RPMI8226 (cell line): ENCODE measurements around the gene PTPRN2.

ENCODE experiments used
- DNase-seq: peaks from one replicate; pipeline ENCODE4 v3.0.0-alpha.2; 2015

Gene PTPRN2

DNA sequence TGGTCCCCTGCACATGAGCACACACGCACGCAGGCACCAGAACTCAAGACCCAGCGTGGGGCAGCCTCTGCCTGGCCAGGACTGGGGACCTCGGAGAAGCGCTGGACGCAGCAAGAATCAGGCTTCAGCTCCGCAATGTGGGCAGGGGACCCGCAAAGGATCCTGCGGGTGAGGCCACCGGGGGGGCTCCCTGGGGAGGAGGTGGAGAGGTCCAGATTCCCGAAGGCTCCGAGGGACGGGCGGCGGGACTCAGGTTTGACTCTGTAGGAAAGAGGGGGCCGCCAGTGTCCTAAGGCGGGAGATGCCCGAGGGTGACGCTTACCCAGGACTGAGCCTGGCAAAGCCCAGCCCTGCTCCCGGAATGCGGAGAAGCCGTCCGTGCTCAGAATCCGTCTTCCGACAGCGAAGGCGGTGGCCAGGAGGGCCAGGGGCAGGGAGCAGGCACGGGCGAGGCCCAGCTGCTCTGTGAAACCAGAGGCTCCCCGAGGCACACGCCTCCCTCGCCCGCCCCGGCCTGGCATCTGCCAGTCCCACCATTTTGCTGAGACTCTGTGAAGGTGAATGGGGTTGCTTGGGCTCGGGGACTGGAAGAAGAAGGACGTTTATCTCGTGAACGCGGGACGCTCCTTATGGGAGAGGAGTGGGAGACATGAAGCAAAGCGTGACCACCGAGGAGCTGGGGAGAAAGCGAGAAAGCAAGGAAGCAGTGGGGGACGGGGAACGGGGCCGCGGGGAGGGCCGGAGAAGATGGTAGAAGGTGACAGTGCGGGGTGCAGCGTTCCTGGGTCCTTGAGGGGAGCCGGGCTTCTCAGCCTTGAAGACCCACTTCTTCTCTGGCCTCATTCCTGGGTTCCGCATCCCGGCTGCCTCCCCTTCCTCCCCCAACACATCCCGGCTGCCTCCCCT lies 489.2 kb downstream of the PTPRN2 start:
- no peak for DNase-seq

DNA sequence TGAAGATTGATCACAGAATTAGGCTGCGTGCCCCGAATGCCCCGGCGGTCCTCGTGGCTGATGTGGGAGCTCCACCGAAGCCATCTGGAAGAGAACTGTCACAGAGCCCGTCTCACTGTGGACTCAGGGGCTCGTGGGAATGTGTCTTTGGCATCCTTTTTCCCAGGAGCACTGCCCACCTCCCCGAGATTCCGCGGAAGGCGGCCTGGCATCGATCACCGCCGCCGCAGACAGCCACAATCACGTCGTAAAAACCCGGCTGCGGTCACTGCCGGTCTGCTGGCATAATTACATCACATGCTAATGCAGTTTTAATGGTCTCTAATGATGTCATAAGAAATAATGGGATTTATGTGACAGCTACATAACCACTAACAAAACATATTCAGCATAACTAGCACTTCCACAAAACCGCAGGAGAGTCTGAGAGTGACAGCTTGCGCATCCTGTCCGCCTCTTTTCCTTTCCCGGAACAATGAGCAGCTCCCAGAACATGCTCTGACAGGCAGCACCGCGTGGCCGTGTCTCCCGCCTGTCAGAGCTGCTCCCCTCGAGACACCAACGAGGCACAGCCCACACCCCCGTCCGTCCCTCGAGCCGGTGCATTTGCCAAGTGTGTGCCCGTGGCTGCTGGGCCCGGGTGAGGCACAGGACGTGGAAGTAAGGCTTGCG lies 490.0 kb downstream of the PTPRN2 start:
- no peak for DNase-seq

DNA sequence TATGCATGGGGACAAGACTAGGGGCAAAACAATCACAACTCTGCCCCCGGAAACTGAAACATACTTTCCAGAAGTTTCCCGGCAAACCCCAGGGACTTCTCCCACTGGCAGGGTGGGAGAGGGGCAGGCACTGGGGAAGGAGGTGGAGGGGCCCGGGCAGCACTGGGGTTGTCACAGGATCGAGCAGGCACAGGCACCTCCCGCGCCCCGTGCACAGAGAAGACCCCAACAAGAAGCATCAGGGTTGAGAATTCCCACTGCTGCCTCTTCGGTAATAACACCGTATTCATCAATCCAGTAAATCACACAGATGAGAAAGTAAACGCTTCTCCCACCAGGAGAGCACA lies 490.5 kb downstream of the PTPRN2 start:
- DNase-seq: no peak

DNA sequence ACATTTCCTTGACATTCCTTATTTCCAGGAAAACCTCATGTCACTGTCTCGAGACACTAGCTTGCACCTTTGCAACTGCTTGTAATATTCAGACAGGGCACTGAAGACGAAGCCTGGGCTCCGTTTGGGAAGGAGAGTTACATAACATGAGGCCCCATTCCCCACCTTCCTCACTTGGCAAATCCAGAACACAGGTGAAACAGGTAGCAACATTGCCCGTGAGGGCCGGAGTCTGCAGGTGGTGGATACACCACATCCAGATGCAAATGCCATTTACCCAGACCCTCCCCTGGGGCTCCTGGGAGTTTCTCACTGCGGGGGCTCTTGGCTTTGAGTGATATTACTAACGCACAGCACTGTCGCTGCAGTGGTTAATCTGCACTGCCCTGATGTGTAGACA lies 491.0 kb downstream of the PTPRN2 start:
- no peak for DNase-seq

DNA sequence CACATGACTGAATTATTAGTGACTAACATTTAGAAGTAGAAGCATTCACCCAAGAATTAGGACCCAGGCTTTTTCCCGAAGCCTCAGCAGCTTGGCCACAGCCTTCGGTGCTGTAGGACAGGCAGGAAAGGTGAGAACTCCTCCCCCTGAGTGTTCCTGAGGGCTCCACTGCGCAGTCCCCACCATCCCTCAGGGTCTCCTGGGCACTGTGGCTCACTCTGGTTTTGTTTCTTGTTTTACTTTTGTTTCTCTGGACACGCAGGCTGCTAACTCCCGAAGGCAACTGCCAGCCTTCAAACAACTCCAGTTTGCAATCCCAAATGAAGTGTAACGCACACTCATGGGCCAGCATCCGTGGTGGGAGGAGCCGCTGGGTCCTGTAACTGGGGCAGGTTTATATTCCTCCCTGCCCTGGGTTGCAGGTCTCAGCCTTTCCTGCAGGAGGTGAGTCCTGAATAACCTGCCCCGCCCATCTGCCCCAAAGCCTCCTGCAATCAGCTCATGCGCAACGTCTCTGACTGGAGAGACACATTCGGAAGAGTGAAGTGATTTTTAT lies 492.9 kb downstream of the PTPRN2 start:
- DNase-seq: peak; percentile 19

DNA sequence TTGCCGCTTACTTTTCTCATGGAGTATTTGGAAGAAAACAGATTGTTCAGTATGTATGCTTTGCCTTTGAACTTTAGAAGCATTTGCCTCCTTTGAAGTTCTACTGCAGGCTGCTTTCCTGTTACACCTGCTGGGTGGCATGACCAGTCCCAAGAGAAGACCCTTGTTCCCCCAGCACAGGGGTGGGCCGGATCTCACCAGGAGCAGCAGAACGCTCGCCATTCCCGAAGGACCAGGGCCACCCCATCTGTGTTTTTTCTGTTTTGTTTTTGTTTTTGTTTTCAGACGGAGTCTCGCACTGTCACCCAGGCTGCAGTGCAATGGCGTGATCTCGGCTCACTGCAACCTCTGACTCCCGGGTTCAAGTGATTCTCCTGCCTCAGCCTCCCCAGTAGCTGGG lies 493.6 kb downstream of the PTPRN2 start:
- DNase-seq: no peak

DNA sequence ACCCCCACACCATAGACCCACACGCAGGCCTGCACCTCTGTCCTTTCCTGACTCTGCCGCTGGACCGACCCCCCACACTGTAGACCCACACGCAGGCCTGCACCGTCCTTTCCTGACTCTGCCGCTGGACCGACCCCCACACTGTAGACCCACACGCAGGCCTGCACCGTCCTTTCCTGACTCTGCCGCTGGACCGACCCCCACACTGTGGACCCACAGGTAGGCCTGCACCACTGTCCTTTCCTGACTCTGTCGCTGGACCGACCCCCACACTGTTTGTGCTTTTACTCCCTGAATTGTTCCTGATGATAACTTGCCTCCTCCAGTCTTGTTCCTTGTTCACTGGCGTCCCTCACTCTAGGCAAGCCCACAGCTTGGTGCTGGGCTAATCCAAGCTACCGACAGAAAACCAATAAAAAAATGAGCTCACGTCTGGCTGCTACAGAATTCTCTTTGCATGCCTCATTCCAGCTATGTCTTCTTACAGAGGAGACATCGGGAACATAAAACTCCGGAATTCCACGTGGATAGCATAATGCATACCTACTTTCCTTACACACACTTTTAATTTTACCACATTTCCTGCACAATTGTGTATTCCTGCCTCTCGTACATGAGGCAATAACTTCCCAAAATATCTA lies 494.3 kb downstream of the PTPRN2 start:
- no peak for DNase-seq

DNA sequence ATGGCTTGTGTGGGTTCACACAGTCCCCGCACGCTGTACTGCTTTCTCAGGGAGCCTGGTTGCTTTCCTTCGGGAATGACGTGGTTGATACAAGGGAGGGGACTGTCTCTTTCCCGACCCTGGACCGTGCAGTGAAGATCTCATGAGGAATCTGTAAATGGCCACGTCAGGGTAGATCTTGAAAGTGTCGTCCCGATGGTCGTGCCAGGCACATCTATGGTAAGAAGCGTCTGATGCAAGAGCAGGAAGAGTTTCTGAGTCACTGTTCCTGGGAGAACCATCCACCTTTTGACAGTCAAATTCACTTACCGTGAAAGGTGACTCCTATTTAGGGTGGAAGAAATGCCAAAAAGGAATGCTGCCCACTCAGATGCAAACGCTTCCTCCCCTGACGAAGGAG lies 500.4 kb downstream of the PTPRN2 start:
- DNase-seq: no peak

DNA sequence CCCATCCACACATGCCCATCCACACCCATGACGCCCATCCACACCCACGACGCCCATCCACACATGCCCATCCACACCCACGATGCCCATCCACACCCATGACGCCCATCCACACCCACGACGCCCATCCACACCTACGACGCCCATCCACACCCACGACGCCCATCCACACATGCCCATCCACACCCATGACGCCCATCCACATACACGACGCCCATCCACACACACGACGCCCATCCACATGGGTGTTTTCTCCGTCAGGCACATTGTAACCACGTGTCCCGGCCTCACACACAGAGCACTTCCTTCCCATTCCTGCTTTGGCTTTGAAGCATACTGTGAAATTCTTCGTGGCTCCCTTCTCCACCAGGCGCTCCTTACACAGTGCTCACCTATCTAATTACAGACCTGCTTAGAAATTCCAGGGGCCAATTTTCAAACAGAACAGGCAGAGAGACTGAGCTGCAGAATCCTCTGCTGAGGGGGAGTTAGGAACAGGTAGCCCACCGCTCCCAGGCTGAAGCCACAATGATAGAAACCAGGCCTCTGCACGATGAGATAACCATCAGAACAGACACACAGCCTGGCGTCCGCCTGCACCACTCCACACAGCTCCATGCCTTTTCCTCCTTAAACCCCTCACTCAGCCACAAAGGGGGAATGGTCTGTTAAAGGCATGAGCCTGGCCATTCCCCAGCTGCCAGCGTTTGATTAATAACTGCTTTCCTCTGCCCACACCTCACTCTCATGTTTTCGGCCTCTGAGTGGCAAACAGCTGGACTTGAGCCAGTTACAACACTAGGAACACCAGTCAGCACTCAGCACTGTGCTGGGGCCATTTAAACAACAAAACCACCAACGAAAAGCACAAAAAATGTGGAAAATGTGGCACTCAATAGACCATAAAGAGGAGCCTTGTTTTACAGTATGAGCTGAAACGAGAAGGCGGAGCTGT lies 501.6 kb downstream of the PTPRN2 start:
- no peak for DNase-seq

DNA sequence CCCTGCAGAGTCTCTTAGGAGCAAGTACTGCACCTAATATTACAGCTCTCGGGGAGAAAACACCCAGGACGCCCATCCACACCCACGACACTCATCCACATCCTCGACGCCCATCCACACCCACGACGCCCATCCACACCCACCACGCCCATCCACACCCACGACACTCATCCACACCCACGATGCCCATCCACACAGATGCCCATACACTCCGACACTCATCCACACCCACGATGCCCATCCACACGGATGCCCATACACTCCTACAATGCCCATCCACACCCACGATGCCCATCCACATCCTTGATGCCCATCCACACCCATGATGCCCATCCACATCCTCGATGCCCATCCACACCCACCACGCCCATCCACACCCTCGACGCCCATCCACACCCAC lies 503.1 kb downstream of the PTPRN2 start:
- DNase-seq: no peak

DNA sequence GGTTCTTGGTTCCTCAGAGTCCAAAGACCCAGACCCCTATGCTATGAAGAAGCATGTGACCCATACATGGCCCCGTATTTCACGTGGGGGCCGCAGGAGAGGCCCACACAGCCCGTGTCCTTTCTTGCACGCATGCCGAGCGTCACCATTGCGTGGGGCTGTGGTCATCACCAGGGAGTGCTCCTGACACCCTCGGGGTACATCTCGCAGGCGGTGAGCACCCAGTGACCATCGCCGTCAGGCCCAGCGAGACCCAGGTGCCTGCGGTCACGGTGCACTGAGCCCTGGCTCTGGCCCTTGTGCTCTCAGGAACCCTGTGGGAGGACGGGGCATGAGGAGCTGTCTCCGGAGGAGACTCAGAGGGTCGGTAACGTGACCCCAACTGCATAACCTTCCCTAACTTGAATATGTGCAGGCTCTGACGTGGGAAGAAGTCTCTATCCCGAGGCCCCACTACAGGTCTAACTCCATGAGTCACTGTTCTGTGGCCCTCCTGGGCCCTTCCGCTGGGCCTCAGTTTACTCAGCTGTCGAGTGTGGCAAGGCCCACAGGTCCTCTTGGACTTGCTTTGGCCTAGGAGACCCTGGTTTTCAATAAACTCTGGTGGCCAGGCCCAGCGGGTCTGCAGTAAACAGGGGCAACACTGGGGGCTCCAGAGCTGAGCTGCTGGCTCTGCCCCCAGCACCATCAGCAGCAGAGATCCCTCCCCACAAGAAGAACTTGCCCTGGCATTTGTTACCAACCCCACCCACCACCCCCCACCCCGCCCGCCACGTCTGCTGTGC lies 503.9 kb downstream of the PTPRN2 start:
- no peak for DNase-seq

DNA sequence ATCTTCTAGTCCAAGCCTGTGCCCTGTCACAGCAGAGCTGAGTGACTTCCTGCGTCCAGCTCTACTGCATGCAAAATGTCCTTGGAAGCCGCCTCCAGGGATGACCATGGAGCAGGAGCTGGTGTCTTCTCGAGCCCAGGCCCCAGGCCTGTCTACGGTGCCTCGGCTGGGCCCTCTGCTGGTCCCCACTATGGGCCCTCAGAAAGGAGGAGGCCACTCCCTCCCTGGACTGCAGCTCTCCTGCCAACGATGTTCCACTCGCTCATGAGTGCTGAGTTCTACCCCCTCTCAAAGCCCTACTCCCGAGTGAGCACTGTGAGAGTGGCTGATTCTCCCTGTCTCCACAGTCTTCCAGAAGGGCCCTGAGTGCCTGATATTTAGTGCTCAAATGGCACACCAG lies 504.9 kb downstream of the PTPRN2 start:
- no peak for DNase-seq

DNA sequence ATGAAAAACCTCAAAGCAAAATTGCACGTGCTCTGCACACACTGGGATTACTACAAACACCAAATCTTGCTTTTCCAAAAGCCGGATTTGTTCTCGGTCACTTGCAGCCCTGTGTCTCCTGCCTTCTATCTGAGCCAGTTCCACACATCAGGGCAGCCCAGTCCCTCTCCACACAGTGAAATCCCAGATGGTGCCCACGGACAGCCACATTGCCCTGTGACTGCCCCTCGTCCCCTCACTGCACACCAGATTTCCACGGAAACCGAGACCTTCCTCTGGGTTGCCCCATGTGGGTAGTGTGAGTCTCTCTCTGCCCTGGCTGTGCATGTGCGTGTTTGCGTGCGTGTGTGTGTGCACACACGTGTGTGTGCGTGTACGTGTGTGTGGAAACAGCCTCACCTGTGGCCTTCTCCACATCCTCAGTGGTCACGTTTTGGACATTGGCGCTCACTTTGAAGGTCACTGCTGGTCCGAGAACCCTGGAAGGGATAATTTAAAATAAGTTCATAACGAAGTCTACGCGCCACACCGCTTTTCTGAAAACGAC lies 506.7 kb downstream of the PTPRN2 start:
- no peak for DNase-seq

DNA sequence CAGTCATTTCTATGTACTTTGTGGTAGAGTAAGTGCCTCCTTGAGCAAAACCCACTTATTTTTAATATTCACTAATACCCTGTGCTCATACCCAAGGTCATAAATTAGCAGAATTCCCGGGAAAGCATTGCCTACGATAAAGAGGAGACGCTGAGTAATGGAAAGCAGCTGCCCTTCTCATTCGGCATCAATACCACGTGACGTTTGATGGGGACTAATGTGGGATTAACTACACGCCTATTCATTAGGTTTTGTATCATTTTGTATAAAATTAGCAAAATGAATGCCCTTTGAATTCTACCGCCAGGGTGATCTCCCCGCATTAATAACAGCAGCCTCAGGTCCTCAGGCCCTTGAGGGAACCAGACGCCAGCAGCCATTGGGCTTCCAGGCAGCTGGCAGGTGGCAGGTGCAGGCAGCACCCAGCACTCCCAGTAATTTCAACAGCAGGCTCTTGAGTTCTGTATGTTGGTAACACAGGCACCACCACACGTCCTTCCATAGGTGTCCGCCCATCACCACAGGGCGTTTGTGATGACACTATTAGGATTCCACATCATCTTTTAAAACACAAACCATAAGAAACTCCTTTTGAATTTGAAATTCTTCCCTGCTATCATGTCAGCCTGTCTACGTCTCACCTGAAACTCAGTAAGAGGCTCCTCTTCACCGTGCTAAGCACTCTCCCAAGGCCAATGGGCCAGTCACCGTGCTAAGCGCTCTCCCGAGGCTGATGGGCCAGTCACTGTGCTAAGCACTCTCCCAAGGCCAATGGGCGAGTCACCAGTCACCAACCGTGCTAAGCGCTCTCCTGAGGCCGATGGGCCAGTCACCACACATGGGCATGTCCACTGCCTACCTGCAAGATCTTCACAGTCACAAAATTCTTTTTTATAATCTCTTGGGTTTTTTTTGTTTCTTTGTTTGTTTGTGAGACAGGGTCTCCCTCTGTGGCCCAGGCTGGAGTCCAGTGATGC lies 509.4 kb downstream of the PTPRN2 start:
- DNase-seq: no peak

DNA sequence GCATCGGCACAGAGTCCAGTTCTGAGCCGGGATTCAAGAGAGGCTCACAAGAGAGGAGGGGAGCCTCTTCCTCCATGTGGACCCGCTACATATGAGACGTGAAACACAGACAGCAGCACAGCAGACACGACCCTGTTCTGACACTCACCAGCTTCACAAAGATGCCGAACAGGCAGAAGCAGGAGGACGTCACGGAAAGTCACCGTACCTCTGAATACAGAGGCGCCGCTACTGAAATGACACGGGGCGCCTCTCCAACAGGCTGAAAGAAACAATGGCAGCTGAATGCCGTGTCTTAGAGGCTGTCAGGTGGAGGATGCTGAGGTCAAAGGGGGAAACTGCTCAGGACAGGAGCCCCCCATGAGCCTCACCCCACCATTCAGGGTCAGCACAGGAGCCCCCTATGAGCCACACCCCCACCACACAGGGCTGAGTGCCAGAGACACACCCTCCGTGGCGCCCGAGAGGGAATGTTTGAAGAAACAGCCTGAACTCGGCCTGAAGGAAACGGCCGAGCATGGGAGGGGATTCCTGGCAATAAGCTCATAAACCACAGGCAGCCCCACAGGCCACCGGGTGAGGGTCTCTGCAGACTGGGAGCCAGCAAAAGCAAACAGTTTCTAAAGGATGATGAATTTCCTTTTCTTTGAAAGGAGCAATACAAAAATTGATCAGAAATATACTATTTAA lies 510.3 kb downstream of the PTPRN2 start:
- no peak for DNase-seq

DNA sequence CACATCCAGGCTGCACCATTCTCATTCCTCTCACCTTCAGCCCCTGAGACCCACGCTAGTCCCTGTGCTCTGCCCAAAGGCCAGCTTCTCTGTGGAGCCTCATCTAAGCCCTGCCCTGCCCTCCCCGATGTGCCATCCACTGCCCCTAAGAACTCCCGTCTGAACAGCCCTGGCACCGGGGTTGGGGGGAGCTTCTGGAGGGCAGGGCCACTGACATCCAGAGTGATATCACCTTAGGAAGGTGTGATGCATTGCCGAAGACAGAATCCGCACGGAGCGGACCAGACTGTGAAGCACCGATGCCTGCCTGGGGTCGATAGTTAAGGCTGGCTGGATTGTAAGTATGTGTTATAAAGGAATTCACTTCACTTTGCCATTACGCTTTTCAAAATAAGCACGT lies 511.0 kb downstream of the PTPRN2 start:
- no peak for DNase-seq

DNA sequence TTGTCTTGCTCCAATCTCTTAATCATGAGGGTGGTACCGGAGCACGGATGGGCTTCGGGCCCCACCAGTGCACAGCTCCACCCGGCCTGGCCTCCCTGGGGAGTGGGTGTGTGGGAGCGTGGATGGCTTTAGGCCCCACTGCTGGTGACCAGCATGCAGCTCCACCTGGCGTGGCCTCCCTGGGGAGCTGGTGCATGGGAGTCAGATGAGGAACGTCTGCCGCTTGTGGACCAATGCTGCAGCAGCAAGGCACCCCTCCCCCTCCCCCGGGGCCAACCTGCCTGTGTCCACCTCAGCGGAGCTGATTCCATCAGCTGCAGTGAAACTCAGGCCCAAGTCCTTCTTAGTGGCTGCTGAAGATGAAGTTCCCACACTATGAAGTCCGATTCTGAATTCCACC lies 511.4 kb downstream of the PTPRN2 start:
- DNase-seq: no peak

DNA sequence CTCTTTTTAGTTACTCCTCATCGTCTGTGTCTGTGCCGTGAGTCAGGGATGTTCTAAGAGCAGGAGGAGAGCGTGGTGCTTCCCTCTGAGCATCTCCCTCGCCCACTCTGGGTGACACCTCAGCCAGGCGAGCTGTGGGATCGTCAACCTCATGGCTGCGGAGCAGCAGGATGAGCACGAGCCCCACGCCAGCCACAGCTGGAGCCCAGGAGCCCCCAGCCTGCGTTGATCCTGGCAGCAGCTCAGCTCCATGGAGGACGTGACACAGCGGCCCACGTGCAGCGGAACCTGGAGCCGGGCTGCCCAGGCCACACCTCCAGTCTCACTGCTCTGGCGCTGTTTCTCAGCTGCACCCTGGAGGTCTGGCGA lies 512.0 kb downstream of the PTPRN2 start:
- no peak for DNase-seq

DNA sequence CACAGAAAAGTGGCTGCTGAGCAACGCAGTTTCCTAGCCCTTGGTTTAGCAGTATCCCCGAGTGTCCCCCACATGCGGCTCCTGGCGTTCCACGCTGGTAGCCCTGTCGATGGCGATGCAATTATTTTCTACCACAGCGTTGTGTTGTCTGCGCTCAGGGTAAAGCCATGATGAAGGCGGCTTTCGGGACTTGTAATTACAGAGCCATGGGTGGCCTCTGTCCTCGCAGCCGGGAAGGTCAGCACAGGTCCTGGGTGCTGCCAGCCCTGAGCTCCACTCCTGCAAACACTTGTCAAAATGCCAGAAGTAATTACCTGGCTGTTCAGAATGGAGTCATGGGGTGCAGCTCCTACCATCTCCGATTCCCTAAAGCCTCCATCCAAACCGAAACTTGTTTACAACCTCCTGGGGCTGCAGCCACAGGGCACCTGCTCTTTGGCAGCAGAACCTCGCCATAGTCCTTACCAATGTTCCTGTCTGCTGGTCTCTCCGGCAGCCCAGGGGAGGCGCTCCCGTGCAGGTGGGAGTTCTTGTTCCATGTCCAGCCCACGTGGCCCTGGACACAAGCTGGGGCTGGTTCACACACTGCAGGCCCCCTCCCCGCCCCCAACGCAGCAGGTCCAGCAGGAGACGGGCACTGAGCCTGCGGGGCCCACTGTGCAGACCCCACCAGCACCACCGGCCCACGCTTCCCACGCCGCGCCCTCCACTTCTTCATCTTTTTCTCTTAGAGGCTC lies 512.6 kb downstream of the PTPRN2 start:
- DNase-seq: peak; percentile 48
